GM19099 (cell line): ENCODE results near the gene NAXD.

Experiments used
- POLR2A ChIP-seq: IDR thresholded peaks from 3 replicates; pipeline ENCODE4 v1.6.1; 2011; ENCODE audit warnings: low read depth; ENCODE audit not compliant: insufficient read length; ENCODE audit errors: extremely low read depth

NAXD gene

DNA sequence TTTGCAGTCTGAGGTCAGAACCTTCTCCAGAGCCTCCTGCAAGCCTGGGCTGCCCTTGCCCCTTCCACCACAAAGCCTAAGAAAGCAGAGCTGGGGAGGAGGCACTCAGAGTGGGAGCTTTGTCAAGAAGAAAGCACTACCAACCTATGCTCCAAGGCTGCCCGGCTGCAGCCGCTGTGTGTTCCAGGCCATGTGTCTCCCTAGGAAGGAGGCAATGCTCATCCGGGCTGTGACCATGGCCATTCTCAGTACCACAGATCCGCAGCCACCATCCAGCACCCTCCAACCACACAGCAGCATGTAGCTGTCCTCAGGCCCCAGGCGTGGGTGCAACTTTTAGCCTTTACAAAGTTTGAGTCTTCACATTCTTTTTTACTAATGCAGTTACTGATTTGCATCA lies 68.6 kb downstream of the NAXD start:
- TF ChIP-seq POLR2A = no peak

DNA sequence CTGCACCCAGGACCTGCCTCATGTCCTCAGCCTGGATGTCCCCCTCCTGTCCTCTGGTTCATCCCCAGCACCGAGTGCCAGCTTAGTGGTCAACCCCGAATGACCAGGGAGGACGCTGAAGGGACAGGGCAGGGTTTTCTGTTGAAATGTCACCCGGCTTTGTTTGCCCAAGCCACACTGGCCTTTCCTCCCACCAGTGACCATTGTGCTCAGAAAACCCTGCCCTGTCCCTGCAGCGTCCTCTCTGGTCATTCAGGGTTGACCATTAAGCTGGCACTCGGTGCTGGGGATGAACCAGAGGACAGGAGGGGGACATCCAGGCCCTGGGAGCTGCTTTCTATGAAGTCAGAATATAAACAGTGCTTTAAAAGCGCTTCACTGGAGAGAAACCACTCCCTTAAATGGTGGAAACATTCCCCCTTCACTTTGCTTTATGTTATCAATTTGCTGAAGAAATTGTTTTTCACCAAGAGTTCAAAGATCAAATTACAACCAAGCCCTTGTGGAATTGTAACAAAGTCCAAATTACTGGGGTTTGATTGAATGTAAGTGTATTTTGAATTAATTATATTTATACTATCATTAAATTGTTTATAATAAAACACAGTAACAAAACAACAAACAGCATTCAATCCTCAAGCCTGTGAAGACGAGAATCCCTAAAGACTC lies 69.2 kb downstream of the NAXD start:
- TF ChIP-seq POLR2A = no peak

GRCh38 chr13:110685305-110686020 lies 70.1 kb downstream of the NAXD start:
- no peak for TF ChIP-seq POLR2A

- no peak for TF ChIP-seq POLR2A
These were observed 72.4 kb downstream of the NAXD start for GRCh38 chr13:110687736-110688135.

DNA sequence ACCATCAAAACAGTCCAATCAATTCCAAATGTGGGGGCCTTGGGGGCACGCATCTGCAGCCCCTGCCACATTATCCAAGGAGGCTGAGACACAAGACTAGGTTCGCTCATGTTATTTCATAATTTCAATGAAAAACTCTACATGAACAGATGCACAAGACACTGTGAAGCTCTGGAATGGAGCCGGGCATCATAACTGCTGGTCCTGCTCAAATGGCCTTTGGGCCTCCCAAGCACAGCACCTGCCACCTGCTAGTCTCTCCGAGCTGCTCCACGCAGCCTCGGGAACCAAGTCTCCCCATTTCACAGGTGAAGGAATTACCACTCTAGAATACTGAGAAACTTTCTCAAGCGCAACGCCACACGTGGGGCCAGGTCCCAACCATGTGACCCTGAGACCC lies 73.7 kb downstream of the NAXD start:
- no peak for TF ChIP-seq POLR2A
